ENCODE results near the gene GDF11.

The GDF11 gene

DNA sequence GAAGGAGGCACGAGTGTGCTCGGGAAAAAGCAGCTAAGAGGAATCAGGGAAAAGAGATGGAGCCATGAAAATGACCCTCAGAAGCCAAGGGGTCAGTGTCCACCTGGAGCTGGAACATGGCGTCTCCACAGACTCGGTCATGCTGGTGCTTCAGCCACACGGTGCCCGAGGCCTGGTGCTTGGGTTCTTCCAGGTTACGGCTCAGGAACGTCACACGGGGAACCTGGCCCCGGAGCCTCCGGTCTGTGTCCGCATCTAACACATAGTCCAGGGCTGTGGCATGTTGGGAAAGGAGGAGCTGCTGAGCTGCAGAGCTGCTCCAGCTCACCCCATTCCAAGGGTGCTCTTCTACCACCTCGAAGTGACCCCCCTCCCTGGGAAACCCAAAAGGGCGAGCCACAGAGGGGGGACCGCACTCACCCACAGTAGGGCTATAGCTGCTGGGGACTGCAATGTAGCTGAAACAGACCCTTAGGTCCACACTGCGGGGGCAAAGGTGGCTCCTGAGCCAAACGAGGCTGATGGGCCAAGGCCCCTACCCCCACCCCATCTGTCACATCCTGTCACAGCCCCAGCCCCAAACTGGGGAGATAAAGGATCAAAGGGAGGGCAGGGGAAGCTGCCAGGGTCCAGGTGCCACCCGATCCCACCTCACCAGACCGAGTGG, 46.0 kb upstream of the GDF11 start:
- DNase-seq (ENCODE audit: low read depth) = no peak
- TF ChIP-seq, protein P1, sequence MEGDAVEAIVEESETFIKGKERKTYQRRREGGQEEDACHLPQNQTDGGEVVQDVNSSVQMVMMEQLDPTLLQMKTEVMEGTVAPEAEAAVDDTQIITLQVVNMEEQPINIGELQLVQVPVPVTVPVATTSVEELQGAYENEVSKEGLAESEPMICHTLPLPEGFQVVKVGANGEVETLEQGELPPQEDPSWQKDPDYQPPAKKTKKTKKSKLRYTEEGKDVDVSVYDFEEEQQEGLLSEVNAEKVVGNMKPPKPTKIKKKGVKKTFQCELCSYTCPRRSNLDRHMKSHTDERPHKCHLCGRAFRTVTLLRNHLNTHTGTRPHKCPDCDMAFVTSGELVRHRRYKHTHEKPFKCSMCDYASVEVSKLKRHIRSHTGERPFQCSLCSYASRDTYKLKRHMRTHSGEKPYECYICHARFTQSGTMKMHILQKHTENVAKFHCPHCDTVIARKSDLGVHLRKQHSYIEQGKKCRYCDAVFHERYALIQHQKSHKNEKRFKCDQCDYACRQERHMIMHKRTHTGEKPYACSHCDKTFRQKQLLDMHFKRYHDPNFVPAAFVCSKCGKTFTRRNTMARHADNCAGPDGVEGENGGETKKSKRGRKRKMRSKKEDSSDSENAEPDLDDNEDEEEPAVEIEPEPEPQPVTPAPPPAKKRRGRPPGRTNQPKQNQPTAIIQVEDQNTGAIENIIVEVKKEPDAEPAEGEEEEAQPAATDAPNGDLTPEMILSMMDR (IDR thresholded peaks at IDR 0.05; ENCODE audit: low read depth, low read length, missing control alignments) = no peak
- in situ Hi-C loops (cut with HindIII; ENCODE audit: low sequenced_read_pairs) = no loop called here
- H3K4me3 ChIP-seq (ENCODE audit: low read depth, low read length) = no peak overlapping the region

DNA sequence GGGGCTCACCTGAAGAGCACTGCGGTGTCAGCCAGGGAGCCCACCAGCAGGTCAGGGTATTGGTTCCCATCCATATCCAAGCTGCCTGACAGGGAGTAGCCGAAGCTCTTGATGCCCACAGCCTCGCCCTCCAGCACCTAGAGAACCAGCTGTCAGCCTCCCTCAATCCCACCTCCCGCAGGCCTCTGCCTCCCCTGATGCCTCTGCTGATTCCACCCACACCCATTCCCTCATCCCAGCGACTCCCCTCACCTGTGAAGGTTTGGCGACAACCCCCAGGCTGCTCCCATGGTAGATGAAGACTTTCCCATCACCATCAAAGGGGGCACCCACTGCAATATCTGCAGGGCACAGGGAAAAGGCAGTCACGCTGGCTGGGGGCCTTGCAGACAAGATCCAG, 45.2 kb upstream of the GDF11 start:
- no peak for DNase-seq (ENCODE audit: low read depth)
- H3K4me3 ChIP-seq (ENCODE audit: low read depth, low read length) = no peak overlapping the region
- TF ChIP-seq, protein P1 (IDR thresholded peaks at IDR 0.05; ENCODE audit: low read depth, low read length, missing control alignments) = no peak
- in situ Hi-C loops (cut with HindIII; ENCODE audit: low sequenced_read_pairs) = no loop called here

DNA sequence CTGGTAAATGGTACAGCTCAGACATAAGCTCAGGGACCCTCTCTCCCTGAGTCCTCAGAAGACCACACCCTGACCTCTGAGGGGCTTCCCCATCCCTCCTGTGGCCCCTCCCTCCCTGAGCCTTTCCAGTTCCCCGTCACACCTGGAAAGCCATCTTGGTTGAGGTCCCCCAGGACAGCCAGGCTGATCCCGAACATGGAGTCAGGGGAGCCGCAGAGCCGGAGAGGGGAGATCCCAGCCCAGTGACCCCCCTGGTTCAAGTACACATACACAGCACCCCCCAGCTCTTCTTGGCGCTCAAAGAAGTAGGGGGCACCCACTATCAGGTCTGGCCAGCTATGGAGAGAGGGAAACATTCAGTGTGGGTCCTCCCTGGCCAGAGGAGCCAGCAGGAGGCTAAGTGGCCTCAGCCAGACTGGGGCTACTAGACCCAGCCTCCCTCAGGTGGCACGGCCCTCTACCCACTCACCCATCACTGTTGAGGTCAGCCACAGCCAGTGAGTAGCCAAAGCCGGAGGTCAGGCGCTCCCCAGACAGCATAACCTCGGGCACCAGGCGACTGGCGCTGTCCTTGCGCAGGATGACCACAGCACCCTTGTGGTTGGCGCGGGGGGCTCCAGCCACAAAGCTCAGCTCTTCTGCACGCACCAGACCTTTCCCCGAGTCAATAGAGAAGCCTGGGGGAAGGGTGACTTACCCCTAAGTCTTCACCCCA, 44.5 kb upstream of the GDF11 start:
- DNase-seq (ENCODE audit: low read depth) = no peak
- in situ Hi-C loops (cut with HindIII; ENCODE audit: low sequenced_read_pairs) = no loop called here
- TF ChIP-seq, protein P1 (IDR thresholded peaks at IDR 0.05; ENCODE audit: low read depth, low read length, missing control alignments) = no peak
- H3K4me3 ChIP-seq (ENCODE audit: low read depth, low read length) = no peak overlapping the region

DNA sequence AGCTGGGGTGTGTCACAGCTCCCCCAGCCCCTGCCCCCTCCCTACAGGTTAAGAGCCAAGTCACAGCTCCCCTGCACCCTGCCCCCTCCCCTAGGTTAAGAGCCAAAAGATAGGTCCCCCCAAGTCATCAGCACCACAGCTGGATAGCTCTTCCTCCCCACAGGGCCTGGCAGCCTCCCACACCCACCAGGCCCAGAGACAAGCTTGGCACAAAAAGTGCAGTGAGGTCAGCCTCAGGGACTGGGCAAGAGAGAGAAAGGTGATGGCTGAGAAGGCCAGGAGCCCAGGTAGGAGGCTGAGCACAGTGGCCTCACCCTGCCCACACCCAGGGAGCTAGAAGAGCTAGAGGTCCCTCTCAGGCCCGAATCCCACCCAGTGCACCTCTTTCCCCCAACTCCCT, 44.0 kb upstream of the GDF11 start:
- in situ Hi-C loops (cut with HindIII; ENCODE audit: low sequenced_read_pairs) = no loop called here
- TF ChIP-seq, protein P1 (IDR thresholded peaks at IDR 0.05; ENCODE audit: low read depth, low read length, missing control alignments) = no peak
- H3K4me3 ChIP-seq (ENCODE audit: low read depth, low read length) = no peak overlapping the region
- no peak for DNase-seq (ENCODE audit: low read depth)

DNA sequence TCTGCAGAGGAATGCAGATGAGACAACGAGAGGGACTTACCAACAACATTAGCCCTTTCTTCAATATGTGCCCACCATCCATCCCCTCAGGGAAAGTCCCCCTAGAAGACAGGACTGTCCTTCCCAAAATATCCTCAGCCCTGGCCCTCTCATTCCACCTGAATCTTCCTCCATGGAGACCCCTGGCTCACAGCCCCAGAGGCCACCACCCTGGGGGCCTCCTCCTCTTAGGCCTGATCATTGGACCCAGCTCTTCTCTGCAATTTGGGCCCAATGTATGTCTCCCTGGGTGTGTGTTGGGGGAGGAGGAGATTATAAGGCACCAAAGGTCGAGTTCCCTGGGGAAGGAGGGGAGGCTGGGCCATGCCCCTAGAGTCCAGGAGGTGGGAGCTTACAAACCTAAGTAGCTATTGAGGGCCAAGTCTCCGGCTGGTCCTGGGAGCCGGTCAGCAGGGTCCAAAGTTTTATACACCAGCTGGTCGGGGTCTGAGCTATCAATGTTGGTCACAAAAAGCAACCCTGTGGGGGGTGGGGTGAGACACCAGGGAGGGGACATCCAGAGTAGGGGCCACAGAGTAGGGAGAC, 43.4 kb upstream of the GDF11 start:
- no peak for DNase-seq (ENCODE audit: low read depth)
- TF ChIP-seq, protein P1 (IDR thresholded peaks at IDR 0.05; ENCODE audit: low read depth, low read length, missing control alignments) = no peak
- in situ Hi-C loops (cut with HindIII; ENCODE audit: low sequenced_read_pairs) = no loop called here
- H3K4me3 ChIP-seq (ENCODE audit: low read depth, low read length) = no peak overlapping the region

DNA sequence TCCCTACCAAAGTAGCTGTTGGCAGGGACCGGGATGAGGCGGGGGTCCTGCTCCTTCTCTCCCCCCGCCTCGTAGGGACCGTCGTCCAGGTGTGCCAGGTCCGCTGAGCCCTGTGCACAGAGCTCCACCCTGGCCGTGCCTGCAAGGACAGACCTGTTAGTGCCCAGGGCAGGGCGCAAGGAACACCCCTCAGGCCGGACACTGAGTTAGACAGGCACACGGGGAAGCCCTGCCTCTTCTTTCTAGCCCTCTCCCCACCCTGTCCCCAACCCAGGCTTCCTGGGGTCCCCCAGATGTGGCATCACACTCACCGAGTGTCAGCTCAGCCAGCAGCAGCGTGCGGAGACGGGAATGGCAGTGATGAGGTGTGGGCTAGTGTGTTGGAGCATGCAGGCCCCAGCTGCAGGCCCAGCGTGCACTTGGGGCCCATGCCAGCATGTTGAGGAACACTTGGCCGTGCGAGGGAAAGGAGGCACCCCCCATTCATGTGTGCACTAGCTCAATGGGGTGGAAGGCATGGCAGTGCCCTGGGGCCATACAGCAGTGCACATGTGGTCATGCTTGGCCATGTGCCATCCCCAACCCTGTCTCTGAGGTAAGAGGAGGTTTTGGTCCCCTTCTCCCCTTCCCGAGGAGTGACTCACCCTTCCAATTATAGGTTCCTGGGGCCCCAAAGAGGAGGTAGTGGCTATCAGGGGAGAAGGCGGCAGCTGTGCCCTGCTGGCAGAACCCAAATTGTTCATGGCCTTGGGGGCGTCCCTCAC, 42.5 kb upstream of the GDF11 start:
- DNase-seq (ENCODE audit: low read depth) = no peak
- in situ Hi-C loops (cut with HindIII; ENCODE audit: low sequenced_read_pairs) = no loop called here
- TF ChIP-seq, protein P1 (IDR thresholded peaks at IDR 0.05; ENCODE audit: low read depth, low read length, missing control alignments) = no peak
- H3K4me3 ChIP-seq (ENCODE audit: low read depth, low read length) = no peak overlapping the region
